Osteoblast (primary cell): ENCODE data around the gene FGF12. TPM values are rescaled to one million over a fixed set of nuclear protein-coding genes. Genes with fewer than 3 reads are reported as not detected.

Experiments used
- DNase-seq: peaks from one replicate; pipeline ENCODE4 v3.0.0; 2011; ENCODE audit warnings: low spot score, mixed read lengths; ENCODE audit not compliant: insufficient read length; ENCODE audit errors: missing footprints
- H2AFZ ChIP-seq: 2 replicates; pipeline ENCODE4 v1.6.0; 2011; ENCODE audit warnings: mild to moderate bottlenecking, low read length
- H3K27ac ChIP-seq: 2 replicates; pipeline ENCODE4 v1.5.1; 2011; ENCODE audit warnings: mild to moderate bottlenecking, low read depth, low read length, moderate library complexity
- H3K27me3 ChIP-seq: 2 replicates; pipeline ENCODE4 v1.6.0; 2012; ENCODE audit warnings: mild to moderate bottlenecking, control low read depth, inconsistent platforms, low read length, moderate library complexity; ENCODE audit not compliant: insufficient read depth
- H3K36me3 ChIP-seq: 2 replicates; pipeline ENCODE4 v1.5.1; 2011; ENCODE audit warnings: mild to moderate bottlenecking, low read length, control low read depth, moderate library complexity; ENCODE audit not compliant: insufficient read depth
- H3K4me1 ChIP-seq: 2 replicates; pipeline ENCODE4 v1.5.1; 2011; ENCODE audit warnings: mild to moderate bottlenecking, low read length, control low read depth, moderate library complexity; ENCODE audit not compliant: insufficient read depth
- H3K4me2 ChIP-seq: 2 replicates; pipeline ENCODE4 v1.6.0; 2011; ENCODE audit warnings: mild to moderate bottlenecking, low read length; ENCODE audit not compliant: insufficient read depth
- H3K4me3 ChIP-seq: fragments of 200-600 bp; sonication (generic); 3 replicates; pipeline ENCODE4 v1.5.1; 2012; ENCODE audit warnings: mild to moderate bottlenecking, low read length, inconsistent platforms; ENCODE audit not compliant: insufficient read depth
- H3K79me2 ChIP-seq: 2 replicates; pipeline ENCODE4 v1.6.0; 2012; ENCODE audit warnings: mild to moderate bottlenecking, low read length, control low read depth, inconsistent platforms; ENCODE audit not compliant: insufficient read depth
- H3K9me3 ChIP-seq: 2 replicates; pipeline ENCODE4 v1.5.1; 2011; ENCODE audit warnings: low read depth, low read length, control low read depth
- H4K20me1 ChIP-seq: 2 replicates; pipeline ENCODE4 v1.6.0; 2012; ENCODE audit warnings: mild to moderate bottlenecking, low read length, control low read depth; ENCODE audit not compliant: insufficient read depth
- CTCF ChIP-seq: IDR thresholded peaks from 2 replicates; pipeline ENCODE4 v1.5.1; 2011; ENCODE audit warnings: mild to moderate bottlenecking, low read depth, low read length, moderate library complexity; ENCODE audit errors: extremely low read depth
- total RNA-seq: library from RNA; depleted of rRNA; stranded (reverse); fragments of >200 nt; gene quantifications from 2 replicates; pipeline ENCODE4 v1.2.3, GENCODE V29; 2012

Gene FGF12
- total RNA-seq, 1 donor = not detected

- peak; percentile 93 for TF ChIP-seq CTCF
- H3K27ac ChIP-seq = no peak overlapping the region
- no peaks in the 10 kb centered on the region for H3K36me3 ChIP-seq
- H3K79me2 ChIP-seq = no peaks in the 10 kb centered on the region
- peaks cover 2% of the 10 kb centered on the region for H3K27me3 ChIP-seq
- no peaks in the 10 kb centered on the region for H4K20me1 ChIP-seq
- no peak overlapping the region for H3K4me3 ChIP-seq
- H2AFZ ChIP-seq = no peak overlapping the region
- no peaks in the 10 kb centered on the region for H3K4me1 ChIP-seq
- H3K4me2 ChIP-seq = no peak overlapping the region
- no peaks in the 10 kb centered on the region for H3K9me3 ChIP-seq
- no peak for DNase-seq
Measured at GRCh38 chr3:192467230-192468140, 259.9 kb downstream of the FGF12 start.

- Histone ChIP-seq H3K27me3 (peaks cover 8% of the 10 kb centered on the region), H2AFZ (no peak overlapping the region), H3K4me1 (no peaks in the 10 kb centered on the region), H3K4me2 (no peak overlapping the region), H4K20me1 (no peaks in the 10 kb centered on the region), H3K36me3 (no peaks in the 10 kb centered on the region), H3K9me3 (no peaks in the 10 kb centered on the region), H3K27ac (no peak overlapping the region), H3K79me2 (no peaks in the 10 kb centered on the region), H3K4me3 (no peak overlapping the region)
- no peak for DNase-seq
- TF ChIP-seq CTCF = peak; percentile 44
Measured at GRCh38 chr3:192449036-192449435, 278.3 kb downstream of the FGF12 start.

- DNase-seq = no peak
- TF ChIP-seq CTCF = no peak
- no peak overlapping the region for H3K27ac ChIP-seq
- no peaks in the 10 kb centered on the region for H3K36me3 ChIP-seq
- H3K79me2 ChIP-seq = no peaks in the 10 kb centered on the region
- no peak overlapping the region for H3K4me3 ChIP-seq
- H3K4me1 ChIP-seq = no peaks in the 10 kb centered on the region
- no peak overlapping the region for H3K4me2 ChIP-seq
- peaks cover 8% of the 10 kb centered on the region for H3K27me3 ChIP-seq
- no peaks in the 10 kb centered on the region for H4K20me1 ChIP-seq
- H3K9me3 ChIP-seq = no peaks in the 10 kb centered on the region
- no peak overlapping the region for H2AFZ ChIP-seq
Measured at GRCh38 chr3:192445770-192446644, 281.3 kb downstream of the FGF12 start.

- Histone ChIP-seq H3K79me2 (no peaks in the 10 kb centered on the region), H3K27me3 (peaks cover 8% of the 10 kb centered on the region), H4K20me1 (no peaks in the 10 kb centered on the region), H3K36me3 (no peaks in the 10 kb centered on the region), H3K27ac (no peak overlapping the region), H3K4me3 (no peak overlapping the region), H3K4me2 (no peak overlapping the region), H3K9me3 (no peaks in the 10 kb centered on the region), H2AFZ (no peak overlapping the region), H3K4me1 (no peaks in the 10 kb centered on the region)
- TF ChIP-seq CTCF = no peak
- DNase-seq = no peak
Measured at GRCh38 chr3:192444791-192445106, 282.6 kb downstream of the FGF12 start.
